Measurements from ENCODE around the gene TRMT1. TPM values are rescaled to one million over a fixed set of nuclear protein-coding genes. Genes with fewer than 3 reads are reported as not detected.
"Not testable (repeated sequence)": the region's sequence is repeated elsewhere in the genome, so short reads cannot be mapped to it uniquely, and the experiment has no call there.

Gene TRMT1
- total and polyA plus RNA-seq, 2 of the 8 experiments (the other 6 are each of a cell fraction or from before 2014, with no cell fraction given) = 77.4 to 99.3 TPM

- POLR2A ChIA-PET (ENCODE audit: partially characterized antibody) = interaction anchor here (0.7 to 12.0 kb wide), 8 partner anchors 11 to 674 kb away, joined by 3 to 530 read pairs (median 42); partner anchors contain the start of genes IER2, NACC1, STX10 and TRMT1
- not testable (repeated sequence) for H3K36me3 ChIP-seq (ENCODE audit: control insufficient read depth in 2 of 4, insufficient read depth in 4 of 4, low read length in 3 of 4)
Observed at GRCh38 chr19:13166151-13166550, 49.6 kb upstream of the TRMT1 start.

More at GRCh38 chr19:13166151-13166550, 49.6 kb upstream of the TRMT1 start:
- not testable (repeated sequence) for H4K20me1 ChIP-seq (replicated peaks in 1 of 2; ENCODE audit: control insufficient read depth in 1 of 2, insufficient read depth in 2 of 2, low read length in 2 of 2); H3K4me3 ChIP-seq (ENCODE audit: extremely low read depth in 1 of 4, insufficient read depth in 2 of 4, low read depth in 3 of 4, low read length in 4 of 4); H2AFZ ChIP-seq (ENCODE audit: low read length); H2BK12ac ChIP-seq (ENCODE audit: low read depth, low read length); H3K18ac ChIP-seq (ENCODE audit: extremely low read depth, low read length); H3K4me2 ChIP-seq (ENCODE audit: insufficient read depth in 1 of 2, low read depth in 2 of 2, low read length in 2 of 2); H3K23ac ChIP-seq (ENCODE audit: insufficient read length); DNase-seq (ENCODE audit: low read depth in 1 of 2, low spot score in 2 of 2); H3K14ac ChIP-seq (ENCODE audit: insufficient read length); H3K9ac ChIP-seq (replicated peaks in 1 of 4; ENCODE audit: extremely low read depth in 1 of 4, low read depth in 3 of 4, low read length in 3 of 4); H3K27me3 ChIP-seq (replicated peaks in 1 of 4; ENCODE audit: control insufficient read depth in 3 of 4, extremely low read depth in 1 of 4, insufficient read depth in 3 of 4, low read length in 3 of 4); H4K8ac ChIP-seq (ENCODE audit: extremely low read depth, insufficient read depth, low read length); H3K79me2 ChIP-seq (ENCODE audit: control insufficient read depth in 1 of 2, insufficient read depth in 2 of 2, low read length in 2 of 2); H4K5ac ChIP-seq (ENCODE audit: insufficient read length, low read depth, low read length); H2AK5ac ChIP-seq (ENCODE audit: low read depth, low read length); H3K56ac ChIP-seq (replicated peaks; ENCODE audit: insufficient read length, low read depth, low read length); H3K9me3 ChIP-seq (ENCODE audit: insufficient read depth in 2 of 2, low read depth in 1 of 2, low read length in 1 of 2); FAIRE-seq; H3K79me1 ChIP-seq (ENCODE audit: low read depth, low read length); H3K27ac ChIP-seq (ENCODE audit: low read depth, low read length)
- Histone ChIP-seq H2BK5ac (ENCODE audit: low read depth, low read length) (peak overlapping the region; percentile 99; the same call in 1 of the 2 replicates), H2BK20ac (ENCODE audit: low read length) (peak overlapping the region; percentile 90; the same call in 1 of the 2 replicates), H2BK120ac (replicated peaks; ENCODE audit: low read depth, low read length) (peak overlapping the region; percentile 15), H2BK15ac (ENCODE audit: low read length) (peak overlapping the region; percentile 92; the same call in 1 of the 2 replicates), H3K23me2 (ENCODE audit: low read depth, low read length) (peaks cover 13% of the 10 kb centered on the region; the same call in 1 of the 2 replicates), H3K4me1 (replicated peaks in 1 of 4; ENCODE audit: control insufficient read depth in 3 of 4, insufficient read depth in 4 of 4, low read length in 3 of 4) (peaks cover 18 to 34% (median 20%) of the 10 kb centered on the region in 4 experiments), H3K4ac (replicated peaks; ENCODE audit: insufficient read length, low read depth, low read length) (peak overlapping the region; percentile 95), H4K91ac (replicated peaks; ENCODE audit: insufficient read length, low read length) (peak overlapping the region; percentile 93)
- CTCF ChIA-PET (ENCODE audit: partially characterized antibody) = interaction anchor here (0.7 to 1.0 kb wide), 2 partner anchors 21 to 88 kb away, joined by 4 to 5 read pairs; no protein-coding TSS in a partner anchor
- WGBS, 2 experiments (ENCODE audit: extremely low coverage in 1 of 2, insufficient coverage in 1 of 2, insufficient read length in 1 of 2, insufficient replicate concordance in 2 of 2, low coverage in 1 of 2, low lambda C conversion rate in 2 of 2, missing lambda C conversion rate in 1 of 2) = 84% methylated on average over 3 of the region's 3 CpGs; no CpG with 5 or more reads in 1 of the 2 experiments

Data from H1 (cell line).